Duodenal mucosa (tissue), 2 donors: ENCODE data around the gene DAZ1.
"Not testable (repeated sequence)": the region's sequence is repeated elsewhere in the genome, so short reads cannot be mapped to it uniquely, and the experiment has no call there.

Experiments used
- H3K27ac ChIP-seq: one replicate; pipeline ENCODE4 v1.7.0; 2013; ENCODE audit warnings: low read depth, low read length
- H3K27me3 ChIP-seq, 2 donors: one replicate each; pipeline ENCODE4 v1.7.0; 2013; ENCODE audit warnings: low read length in 2 of 2, control low read depth in 1 of 2; ENCODE audit not compliant: insufficient read depth in 2 of 2, control insufficient read depth in 1 of 2
- H3K36me3 ChIP-seq, 2 donors: one replicate each; pipeline ENCODE4 v1.7.0; 2013; ENCODE audit warnings: low read length in 2 of 2, control low read depth in 1 of 2; ENCODE audit not compliant: insufficient read depth in 2 of 2, control insufficient read depth in 1 of 2
- H3K4me1 ChIP-seq, 2 donors: one replicate each; pipeline ENCODE4 v1.7.0; 2013; ENCODE audit warnings: low read length in 2 of 2, control low read depth in 1 of 2; ENCODE audit not compliant: insufficient read depth in 2 of 2, control insufficient read depth in 1 of 2
- H3K4me3 ChIP-seq, 2 donors: one replicate each; pipeline ENCODE4 v1.7.0; 2013; ENCODE audit warnings: low read length in 2 of 2, low read depth in 1 of 2
- H3K9ac ChIP-seq, 2 donors: one replicate each; pipeline ENCODE4 v1.7.0; 2013; ENCODE audit warnings: low read length in 2 of 2, low read depth in 1 of 2
- H3K9me3 ChIP-seq, 2 donors: one replicate each; pipeline ENCODE4 v1.7.0; 2013; ENCODE audit warnings: low read length in 2 of 2, control low read depth in 1 of 2; ENCODE audit not compliant: control insufficient read depth in 1 of 2

Gene DAZ1, protein sequence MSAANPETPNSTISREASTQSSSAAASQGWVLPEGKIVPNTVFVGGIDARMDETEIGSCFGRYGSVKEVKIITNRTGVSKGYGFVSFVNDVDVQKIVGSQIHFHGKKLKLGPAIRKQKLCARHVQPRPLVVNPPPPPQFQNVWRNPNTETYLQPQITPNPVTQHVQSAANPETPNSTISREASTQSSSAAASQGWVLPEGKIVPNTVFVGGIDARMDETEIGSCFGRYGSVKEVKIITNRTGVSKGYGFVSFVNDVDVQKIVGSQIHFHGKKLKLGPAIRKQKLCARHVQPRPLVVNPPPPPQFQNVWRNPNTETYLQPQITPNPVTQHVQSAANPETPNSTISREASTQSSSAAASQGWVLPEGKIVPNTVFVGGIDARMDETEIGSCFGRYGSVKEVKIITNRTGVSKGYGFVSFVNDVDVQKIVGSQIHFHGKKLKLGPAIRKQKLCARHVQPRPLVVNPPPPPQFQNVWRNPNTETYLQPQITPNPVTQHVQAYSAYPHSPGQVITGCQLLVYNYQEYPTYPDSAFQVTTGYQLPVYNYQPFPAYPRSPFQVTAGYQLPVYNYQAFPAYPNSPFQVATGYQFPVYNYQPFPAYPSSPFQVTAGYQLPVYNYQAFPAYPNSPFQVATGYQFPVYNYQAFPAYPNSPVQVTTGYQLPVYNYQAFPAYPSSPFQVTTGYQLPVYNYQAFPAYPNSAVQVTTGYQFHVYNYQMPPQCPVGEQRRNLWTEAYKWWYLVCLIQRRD

DNA sequence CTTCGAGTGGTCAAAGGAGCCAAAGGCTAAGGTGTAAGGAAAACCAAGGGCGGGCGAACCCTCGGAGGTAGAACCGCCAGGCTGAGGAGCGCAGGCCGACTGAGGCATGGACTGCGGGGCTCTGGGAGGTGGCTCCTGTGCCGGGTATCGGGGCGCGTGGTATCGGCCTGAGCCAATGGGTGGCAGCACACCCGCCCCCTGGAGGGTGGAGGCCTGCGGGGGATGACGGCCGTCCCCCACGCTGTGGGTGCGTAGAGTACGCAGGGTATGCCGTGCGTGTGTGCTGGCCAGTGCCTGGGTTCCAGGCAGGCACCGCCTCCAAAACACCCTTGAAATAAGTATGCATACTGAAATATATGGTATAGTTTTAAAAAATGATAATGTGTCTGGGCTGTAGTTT is at the start of gene DAZ1:
Gene DAZ1, minus strand, starts transcription at position 101 of the 400 bp plus-strand sequence. CDS start 208 bp downstream, outside the sequence.
- not testable (repeated sequence) for H3K4me3 ChIP-seq, H3K4me1 ChIP-seq, H3K9ac ChIP-seq, H3K9me3 ChIP-seq, H3K27ac ChIP-seq, H3K27me3 ChIP-seq, H3K36me3 ChIP-seq

DNA sequence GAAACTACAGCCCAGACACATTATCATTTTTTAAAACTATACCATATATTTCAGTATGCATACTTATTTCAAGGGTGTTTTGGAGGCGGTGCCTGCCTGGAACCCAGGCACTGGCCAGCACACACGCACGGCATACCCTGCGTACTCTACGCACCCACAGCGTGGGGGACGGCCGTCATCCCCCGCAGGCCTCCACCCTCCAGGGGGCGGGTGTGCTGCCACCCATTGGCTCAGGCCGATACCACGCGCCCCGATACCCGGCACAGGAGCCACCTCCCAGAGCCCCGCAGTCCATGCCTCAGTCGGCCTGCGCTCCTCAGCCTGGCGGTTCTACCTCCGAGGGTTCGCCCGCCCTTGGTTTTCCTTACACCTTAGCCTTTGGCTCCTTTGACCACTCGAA is 20.4 kb upstream of the DAZ1 start, which contains the start of gene DAZ2:
Gene DAZ2, plus strand, starts transcription at position 301 of the 400 bp plus-strand sequence. CDS start 208 bp downstream, outside the sequence.
- not testable (repeated sequence) for H3K9ac ChIP-seq, H3K27ac ChIP-seq, H3K4me3 ChIP-seq, H3K9me3 ChIP-seq, H3K4me1 ChIP-seq, H3K27me3 ChIP-seq, H3K36me3 ChIP-seq

DNA sequence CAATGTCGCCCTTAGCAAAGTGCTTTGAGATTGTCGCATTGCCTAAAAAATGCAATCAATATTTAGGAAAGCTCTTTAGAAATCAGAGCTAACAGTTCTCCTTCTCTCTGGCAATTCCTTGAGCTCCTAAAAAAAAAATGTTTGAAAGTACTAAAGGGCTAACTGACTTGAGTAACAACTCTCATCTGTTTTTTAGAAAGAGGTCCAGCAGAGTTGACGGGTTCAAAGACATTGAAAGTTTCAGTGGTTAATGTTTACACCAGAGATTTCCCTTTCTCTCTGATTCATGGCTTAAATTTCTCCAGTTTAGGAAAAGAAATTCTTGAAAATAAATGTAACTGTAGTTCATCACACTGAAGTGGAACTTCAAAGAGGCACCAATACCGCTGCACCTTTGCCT is 11.9 kb upstream of the DAZ1 start:
- H3K4me3 ChIP-seq, H3K9me3 ChIP-seq, H3K36me3 ChIP-seq, H3K27ac ChIP-seq, H3K4me1 ChIP-seq, H3K9ac ChIP-seq, H3K27me3 ChIP-seq: not testable (repeated sequence)

DNA sequence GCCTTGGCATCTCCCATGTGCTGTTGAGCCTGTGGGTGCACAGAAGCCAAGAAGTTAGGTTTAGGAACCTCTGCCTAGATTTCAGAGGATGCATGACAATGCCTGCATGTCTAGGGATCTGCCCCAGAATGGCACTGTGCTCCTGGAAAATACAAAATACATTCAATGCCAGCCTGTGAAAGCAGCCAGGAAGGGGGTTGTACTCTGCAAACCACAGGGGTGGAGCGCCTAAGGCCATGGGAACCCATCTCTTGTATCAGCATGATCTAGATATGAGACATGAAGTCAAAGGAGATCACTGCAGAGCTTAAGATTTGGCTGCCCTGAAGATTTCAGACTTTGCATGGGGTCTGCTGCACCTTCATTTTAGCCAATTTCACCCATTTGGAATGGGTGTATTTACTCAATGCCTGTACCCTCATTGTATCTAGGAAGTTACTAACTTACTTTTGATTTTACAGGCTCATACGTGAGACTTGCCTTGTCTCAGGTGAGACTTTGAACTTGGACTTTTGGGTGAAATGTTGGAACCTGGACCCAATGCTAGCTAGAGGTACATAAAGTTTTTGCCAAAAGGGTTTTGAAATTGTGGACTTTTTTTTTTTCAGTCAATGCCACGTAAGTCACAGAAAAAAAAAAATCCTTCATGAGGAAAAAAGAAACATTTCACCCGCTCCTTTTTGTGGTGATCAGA is 11.1 kb upstream of the DAZ1 start:
- H3K36me3 ChIP-seq, H3K4me1 ChIP-seq, H3K9ac ChIP-seq, H3K9me3 ChIP-seq, H3K27ac ChIP-seq, H3K4me3 ChIP-seq, H3K27me3 ChIP-seq: not testable (repeated sequence)

DNA sequence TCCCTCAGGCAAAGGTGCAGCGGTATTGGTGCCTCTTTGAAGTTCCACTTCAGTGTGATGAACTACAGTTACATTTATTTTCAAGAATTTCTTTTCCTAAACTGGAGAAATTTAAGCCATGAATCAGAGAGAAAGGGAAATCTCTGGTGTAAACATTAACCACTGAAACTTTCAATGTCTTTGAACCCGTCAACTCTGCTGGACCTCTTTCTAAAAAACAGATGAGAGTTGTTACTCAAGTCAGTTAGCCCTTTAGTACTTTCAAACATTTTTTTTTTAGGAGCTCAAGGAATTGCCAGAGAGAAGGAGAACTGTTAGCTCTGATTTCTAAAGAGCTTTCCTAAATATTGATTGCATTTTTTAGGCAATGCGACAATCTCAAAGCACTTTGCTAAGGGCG is 8.6 kb upstream of the DAZ1 start:
- not testable (repeated sequence) for H3K4me3 ChIP-seq, H3K9ac ChIP-seq, H3K27me3 ChIP-seq, H3K36me3 ChIP-seq, H3K4me1 ChIP-seq, H3K9me3 ChIP-seq, H3K27ac ChIP-seq
